RPMI8226 (cell line): Measurements from ENCODE around the gene MSRB3.
"Not testable (repeated sequence)": the region's sequence is repeated elsewhere in the genome, so short reads cannot be mapped to it uniquely, and the experiment has no call there.

Source experiments
- DNase-seq: peaks from one replicate; pipeline ENCODE4 v3.0.0-alpha.2; 2015

Gene MSRB3

DNA sequence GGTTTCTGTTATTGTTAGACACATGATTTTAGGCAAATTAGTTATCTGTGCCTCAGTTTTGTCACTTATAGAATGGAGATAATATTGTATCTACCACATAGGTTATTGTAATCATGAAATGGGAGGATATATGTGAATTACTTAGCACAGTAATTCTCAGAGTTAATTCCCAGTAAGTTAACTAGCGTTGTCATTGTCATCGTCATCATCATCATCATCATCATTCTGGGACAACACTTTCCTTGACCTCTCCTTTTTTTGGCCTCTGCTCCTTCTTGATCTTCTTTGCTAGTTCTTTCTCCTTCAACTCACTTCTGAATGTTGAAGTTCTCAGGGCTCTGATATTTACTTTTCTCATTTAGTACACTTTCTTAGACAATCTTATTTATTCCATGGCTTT, 13.8 kb downstream of the MSRB3 start:
- no peak for DNase-seq

DNA sequence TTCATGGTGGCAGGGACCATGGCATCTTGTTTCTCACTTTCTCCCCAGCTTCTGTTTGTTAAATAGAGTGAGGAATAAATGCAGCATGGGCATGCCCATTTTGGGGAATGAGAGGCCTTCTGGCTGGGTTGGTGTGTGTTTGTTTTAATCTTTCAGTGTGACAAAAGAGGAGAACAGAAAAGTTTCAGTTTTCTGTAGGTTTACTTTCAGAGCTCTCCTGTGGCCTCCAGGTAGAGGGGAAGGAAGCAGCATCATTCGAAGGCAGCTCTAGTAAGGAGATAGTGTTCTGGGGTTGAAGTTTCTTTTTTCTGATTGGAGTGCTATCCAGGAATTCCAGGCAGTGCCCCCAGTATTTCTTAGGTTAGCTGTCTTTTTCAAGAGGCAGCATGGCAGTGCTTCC, 15.3 kb downstream of the MSRB3 start:
- no peak for DNase-seq

DNA sequence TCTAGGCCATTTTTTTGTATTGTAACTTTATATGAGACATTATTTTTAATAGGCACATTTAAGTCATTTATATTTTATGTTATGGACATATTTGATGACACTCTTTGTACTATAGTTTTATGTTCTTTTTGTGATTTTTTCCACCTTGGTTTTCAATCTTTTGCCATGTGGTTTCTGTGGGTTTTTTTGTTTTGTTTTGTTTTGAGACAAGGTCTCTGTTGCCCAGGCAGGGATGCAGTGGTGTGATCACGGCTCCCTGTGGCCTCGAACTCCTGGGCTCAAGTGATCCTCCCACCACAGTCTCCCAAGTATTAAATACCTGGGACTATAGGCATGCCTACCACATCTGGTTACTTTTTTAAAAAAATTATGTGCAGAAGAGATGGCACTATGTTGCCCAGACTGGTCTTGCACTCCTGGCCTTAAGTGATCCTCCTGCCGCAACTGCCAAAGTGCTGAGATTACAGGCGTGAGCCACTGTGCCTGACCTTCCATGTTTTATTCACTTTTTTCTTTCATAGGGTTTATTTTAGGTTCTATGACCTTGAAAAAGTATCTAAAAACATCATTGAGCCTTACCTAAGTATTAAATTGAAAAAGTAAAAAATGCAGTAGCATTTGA, 16.3 kb downstream of the MSRB3 start:
- no peak for DNase-seq

DNA sequence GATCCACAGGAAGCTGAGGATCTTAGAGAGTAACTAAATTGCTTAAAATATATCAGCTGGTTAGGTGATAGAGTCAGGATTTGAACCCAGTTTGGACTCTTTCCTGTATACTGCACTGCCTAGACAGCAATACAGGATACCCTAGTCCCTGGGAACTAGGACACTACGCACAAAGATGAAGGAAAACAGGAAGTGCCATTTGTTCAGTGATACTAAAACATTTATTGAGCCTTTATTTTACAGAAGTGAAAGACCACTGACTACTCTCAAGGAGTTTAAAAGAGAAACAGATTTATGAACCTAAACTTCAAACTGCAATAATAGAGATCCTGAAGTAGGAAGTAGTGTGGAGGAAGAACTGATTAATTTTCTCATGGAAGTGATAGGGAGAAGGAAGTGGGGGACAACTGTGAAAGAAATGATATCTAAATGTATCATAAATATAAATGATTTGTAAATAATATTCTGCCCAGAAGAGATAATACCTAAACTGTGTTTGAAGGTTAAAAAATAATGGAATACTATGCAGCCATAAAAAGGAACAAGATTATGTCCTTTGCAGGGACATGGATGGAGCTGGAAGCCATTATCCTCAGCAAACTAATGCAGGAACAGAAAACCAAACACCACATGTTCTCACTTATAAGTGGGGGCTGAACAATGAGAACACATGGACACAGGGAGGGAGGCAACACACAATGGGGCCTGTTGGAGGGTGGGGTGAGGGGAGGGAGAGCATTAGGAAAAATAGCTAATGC, 18.2 kb downstream of the MSRB3 start:
- DNase-seq: no peak

DNA sequence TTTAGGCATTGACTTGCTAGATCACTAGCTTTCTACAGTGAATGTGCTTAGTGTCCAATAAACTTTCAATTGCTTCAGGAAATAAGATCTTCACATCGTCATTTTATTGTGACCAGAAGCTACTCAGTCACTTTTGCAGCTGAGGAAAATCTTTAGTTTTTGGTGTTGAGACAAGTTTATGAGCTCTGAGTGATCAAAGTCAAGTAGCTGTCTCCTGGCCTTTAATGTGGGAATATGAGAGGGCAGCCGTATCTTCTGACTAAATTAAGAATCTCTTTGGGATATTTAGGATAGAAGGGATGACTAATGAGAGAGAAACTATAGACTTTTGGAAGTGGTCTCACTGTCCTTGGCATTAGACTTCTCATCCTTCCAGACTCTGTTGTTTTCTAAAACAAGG, 21.6 kb downstream of the MSRB3 start:
- DNase-seq: no peak

DNA sequence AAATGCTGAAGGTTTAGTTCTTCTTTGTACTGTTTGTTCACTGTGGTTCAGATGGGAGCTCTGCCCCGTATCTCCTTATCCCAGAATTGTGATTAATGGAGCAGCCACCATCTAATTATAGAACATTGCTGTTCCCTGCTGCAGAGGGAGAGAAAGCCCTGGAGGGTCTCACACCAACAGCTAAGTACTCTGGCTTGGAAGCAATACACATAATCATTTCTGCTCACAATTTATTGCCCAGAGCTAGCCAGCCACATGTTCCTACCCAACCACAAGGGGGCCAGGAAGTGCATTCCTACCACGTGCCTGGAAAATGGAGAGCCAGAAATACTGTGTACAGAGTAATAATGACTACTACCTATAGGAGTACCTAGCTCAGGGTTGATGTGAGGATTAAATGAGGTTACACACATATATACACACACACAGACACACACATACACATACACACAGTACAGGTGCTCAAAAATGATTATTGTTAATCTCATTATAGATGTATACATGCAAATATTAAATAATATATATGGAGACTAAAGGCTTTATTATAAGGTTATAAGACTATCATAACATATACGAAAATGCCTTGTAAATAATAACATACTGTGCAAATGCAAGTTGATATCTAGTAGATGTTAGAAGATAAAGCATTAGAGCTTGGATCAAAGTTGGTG, 22.3 kb downstream of the MSRB3 start:
- no peak for DNase-seq

DNA sequence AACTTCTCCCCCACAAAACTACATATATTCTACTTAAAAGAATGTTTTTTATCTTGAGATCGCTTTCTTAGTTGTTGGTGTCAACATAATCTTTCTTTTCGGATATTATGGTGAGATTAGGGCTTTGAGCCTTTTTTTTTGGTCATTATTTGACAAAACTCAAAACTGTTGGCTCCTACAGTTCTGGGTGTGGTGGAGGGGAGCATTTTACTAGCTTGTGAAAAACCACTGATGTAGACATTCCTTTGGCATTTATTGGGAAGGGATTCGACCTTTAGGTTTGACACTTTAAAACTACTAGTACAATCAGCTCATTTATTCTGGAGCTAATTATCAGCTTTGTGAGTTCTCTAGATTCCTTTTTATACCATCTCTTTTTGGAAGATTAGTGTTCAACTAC, 24.4 kb downstream of the MSRB3 start:
- no peak for DNase-seq

DNA sequence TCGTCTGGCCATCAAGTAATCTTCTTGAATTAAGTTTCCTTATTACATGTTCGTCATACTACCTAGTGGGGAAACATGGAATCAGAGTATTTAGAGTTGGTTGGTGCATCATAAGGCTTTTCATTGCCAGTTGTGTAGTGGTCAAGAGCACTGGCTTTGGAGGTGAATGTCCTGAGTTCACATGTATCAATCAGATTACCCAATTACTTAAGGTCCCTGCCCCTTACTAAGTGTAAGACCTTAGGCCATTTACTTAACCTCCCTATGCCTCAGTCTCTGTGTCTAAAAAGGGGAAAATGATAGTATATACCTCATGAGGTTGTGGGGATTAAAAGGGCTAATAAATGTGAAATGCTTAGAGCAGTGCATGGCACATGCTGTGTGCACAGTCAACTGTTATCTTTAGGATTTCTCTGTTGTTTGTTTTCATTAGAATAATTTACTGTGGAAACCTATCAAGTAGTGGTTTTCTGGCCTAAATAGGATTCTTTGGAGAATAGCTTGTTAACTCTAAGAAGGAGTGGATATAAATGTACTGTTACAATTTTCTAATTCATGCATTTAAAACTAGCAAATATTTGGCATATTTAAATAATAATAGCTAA, 27.0 kb downstream of the MSRB3 start:
- DNase-seq: no peak

DNA sequence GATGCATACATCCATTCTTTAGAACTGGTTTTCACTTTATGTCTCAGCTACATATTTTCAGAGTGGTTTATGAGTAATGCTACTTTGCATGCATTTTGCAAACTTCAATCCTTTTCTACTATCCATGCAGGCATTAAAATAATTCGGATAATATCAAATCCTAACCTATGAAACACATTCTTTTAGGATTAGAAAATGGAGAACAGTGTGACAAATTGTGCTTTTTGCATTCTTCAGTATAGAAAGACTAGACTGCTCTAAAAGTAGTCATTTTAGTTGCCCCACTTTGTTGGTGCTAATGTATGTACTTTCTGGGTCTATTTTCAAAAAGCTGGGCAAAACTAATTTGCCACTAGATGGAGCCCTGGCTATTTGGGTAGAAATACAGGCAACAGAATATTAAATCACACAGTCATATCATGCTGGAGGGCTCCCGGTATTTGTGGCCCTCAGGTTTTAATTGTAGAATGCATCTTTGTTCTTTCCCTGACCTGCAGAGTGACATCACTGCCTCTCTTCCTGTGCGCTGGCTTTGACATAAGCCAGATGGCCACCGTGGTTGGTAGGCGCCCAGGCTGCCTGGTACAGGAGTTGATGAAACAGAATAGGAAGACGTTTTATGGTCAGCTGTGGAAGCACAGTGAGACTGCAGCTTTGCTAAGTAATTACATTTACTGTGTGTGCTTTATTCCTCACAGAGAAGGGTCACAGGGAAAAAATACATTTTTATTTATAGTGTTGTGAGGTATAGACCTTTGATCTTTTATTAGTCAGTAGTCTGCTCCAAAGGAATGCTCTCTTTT, 28.1 kb downstream of the MSRB3 start:
- peak; percentile 52 for DNase-seq

DNA sequence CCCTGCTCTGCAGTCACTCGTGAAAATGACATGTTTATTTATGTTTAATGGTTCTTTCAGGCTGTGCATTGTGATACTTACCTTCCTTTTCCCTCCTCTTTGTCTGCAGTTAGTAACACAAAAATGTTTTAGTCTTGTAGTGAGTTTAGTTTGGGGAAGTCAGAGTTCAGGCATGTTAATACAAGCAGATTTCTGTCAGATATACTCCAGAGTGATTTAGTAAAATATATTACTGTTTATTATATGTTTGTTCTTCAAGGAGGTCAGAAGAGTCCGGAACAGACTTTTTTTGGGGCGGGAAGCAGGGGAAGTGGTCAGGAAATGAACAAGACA, 28.7 kb downstream of the MSRB3 start:
- DNase-seq: no peak

DNA sequence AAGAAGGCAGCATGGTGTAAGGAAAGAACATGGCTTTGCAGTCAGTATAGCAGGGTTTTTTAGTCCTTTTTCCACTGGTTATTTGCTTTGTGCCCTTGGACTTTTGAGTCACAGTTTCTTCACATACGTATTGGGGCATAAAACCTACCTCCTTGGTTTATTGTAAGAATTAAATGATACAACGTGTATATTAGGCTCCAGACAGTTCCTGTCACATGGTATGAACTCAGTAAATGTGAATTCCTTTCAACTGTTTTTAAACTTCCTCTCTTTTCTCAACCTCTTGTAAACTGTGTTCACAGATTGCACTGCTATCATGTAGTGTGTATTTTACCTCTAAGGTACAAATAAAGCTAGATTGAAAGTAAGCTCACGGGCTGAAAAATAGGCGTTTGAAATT, 29.5 kb downstream of the MSRB3 start:
- DNase-seq: no peak

DNA sequence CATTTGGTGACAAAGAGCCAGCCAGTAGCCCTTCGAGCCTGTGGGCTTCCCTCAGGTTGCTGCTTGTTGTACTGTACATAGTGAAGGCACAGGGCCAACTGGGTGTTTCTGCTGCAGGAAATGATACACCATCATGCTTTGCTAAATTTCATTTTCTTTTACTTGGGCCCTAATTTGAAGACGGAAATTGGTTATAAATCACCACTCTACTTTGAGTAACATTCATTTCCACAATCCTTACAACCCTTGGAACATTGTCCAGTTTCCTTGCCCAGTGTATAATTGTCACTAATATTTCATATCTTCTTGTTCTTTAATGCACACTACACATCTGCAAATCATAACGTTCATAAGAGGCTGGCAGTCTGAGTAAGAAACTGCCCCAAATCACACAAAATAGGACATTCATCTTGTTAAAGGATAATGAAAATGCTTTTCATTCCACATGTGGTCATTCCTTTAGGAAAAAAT, 30.2 kb downstream of the MSRB3 start:
- DNase-seq: no peak

DNA sequence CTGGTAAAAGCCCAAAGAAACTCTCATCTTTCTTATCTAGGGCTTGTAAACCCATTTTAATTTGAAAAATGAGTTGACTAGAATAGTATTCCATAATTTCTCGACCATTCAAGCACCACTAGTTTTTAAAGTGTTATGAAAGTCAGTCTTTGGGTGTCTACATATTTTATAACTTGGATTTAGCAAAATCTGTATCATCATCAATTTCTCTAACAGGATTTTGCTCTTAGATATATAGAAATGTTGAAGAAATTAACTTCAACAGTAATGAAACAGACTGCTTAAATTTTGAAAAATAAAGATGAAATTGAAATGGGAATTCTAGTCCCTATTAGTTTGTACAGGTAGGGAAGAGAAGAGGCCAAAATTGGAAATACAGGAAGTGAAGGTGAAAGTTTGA, 32.8 kb downstream of the MSRB3 start:
- no peak for DNase-seq

DNA sequence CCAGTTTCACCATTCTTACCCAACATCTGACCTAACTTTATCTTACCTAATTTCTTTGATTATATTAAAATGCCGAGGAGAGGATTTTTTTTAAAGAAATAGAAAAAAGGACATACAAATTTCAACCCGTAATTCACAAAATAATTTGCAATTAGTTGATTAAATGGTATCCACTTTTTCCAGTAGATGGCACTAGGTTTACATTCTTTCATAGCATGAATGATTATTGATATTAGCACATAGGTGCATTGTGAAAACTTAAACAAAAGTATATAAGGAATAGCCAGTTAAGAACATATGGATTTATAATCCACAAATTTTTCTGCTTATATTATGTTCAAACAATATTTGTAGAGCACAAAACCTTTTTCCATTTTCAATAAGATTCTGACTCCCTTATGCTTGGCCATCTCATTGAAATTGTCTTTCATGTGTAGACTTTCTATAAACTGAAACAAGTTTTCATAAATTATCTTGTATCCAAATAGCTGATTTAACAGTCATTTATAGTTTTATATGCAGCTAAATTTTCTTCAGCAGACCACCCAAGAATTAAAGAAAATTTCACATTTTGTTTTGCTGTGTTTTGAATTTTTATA, 35.3 kb downstream of the MSRB3 start:
- DNase-seq: peak; percentile 6

DNA sequence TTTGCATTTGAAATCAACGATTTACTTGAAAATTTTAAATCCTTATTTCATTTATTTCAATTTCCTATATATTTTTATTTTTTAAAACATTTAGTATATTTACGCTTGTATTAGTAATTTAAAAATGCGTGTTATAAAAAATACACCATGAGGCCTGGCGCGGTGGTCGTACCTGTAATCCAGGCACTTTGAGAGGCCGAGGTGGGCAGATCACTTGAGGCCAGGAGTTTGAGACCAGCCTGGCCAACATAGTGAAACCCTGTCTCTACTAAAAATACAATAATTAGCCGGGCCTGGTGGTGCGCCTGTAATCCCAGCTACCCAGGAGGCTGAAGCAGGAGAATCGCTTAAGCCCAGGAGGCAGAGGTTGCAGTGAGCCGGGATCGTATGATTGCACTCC, 36.8 kb downstream of the MSRB3 start:
- not testable (repeated sequence) for DNase-seq

DNA sequence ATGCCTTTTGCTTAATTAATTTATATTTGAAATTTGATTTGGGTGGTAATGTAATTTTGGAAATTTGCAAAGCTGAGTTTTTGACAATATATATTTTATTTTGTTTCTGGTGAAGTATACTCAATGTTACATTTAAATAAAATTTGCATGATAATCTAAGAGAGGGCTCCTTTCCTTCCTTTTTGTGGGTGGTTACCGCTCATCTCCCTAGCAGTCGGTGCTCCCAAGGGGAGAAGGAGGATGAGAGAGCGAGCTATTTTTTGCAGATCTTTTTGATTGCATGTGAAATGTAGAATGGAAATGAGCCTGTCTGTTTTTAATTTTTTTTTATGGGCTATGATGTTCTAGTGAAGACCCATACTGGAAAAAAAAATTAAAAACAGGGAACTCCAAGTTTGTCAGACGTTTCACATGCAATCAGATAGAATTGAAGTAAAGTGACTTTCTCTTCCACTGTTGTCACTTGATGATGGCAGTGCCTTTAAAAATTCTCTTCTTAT, 39.8 kb downstream of the MSRB3 start:
- DNase-seq: no peak

DNA sequence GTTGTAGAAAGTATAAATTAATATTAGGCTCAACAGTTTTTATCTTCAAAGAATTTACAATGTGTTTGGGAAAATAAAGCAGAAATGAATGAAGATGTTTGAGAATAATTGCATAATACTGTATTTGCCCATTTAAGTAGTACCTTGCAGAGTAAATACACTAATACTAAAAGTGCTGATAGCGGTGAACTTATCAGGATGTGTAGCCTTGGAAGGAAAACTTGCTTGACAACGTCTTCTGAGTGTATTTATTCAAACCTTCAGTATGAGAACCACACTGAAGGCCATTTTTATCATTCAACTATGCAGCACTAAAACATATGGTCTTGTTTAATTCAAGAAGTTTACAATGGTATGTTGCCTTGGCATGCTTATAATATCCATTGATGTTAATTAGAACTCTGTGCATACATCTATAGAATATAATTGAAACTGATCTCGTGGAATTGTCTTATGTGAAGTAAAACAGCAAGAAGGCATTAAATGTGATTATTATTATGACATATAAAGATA, 41.3 kb downstream of the MSRB3 start:
- DNase-seq: no peak

DNA sequence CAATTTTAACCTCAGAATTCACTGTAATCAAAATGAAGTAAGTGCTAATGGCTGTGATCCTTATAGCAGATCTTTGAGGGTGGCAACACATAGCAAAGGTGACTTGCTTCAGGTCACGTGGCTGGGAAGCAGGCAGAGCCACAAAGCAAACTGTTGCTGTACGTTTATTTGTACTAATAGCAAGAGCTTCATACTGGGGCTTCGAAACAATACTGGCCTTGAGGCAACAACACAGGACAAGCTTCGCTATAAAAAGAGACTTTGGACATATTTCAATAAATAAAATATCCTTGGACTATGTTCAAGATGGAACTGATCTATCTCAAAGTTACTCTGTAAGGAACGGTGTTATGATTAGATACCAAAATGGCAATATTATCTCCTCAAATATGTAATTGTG, 44.6 kb downstream of the MSRB3 start:
- DNase-seq: no peak

DNA sequence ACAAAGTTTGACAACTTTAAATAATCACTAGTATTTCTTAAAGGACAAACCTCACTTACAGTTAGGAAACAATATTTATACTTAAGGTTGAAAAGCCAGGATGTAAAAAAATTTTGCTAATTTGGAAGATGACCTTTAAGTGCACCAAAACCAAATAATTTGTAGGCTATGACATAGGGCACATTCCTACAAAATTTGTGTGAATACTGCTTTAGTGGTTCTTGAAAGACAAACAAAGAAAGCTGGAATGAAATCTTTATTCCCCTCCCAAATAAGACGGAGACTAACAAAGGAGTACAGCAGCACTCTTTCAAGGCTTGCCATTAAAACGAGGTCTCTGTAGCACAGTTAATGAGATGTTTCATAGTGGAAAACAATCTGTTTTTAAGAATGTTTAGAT, 45.6 kb downstream of the MSRB3 start:
- no peak for DNase-seq

DNA sequence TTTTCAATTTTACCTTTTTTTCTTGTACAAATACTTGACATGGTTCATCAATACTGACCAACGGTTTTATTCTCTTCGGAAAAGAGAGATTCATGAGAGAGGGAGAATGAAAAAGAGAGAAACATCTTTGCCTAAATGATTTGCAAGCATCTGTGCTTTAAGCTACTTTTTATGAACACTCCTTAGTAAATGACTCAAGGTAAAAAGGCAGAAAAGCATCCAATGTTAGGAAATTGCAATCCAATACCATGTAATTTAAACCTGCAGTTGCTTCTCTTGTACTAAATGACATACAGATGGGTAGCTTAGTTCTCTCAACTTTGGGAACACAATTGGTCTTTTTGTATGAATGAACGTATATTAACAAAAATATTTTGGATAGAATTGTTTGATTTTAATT, 46.1 kb downstream of the MSRB3 start:
- DNase-seq: no peak

DNA sequence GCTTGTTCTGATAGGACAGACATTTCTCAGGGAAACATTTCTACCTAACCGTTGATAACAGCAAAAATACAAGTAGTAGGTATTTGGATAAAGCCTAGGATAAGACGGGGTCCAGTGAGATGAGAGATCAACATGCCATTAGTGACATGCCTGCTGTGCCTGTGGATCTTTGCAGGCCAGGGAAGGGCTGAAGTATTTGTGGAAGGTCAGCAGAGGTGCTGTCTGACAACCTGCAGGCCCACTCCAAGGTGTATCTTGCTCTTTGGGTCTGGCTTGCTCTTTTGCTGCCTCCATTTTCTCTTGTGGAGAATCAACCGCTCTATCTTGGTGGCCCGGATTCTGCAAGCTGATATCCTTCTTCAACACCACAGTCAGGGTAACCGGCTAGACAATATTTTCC, 46.7 kb downstream of the MSRB3 start:
- DNase-seq: no peak

DNA sequence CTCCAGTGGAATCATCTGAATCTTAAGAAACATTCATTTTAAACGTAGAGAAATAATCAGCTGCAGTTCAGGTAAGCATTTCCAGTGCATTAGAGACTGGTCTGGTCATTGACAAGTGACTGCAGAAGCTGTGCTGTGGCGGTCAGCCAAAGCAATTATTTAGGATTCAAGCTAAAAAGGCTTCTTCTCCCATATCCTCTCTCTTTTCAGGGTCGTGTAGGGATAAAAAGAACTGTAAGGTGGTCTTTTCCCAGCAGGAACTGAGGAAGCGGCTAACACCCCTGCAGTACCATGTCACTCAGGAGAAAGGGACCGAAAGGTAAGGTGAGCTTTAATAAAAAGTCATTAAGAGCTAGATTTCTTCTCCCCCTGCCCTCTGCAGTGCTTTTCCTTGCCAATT, 48.1 kb downstream of the MSRB3 start:
- no peak for DNase-seq
